Measurements from ENCODE around the gene IRF9.

IRF9 gene

GRCh38 chr14:24162093-24162492 lies 1.0 kb downstream of the IRF9 start:
- no peak for TF ChIP-seq CTCF (IDR thresholded peaks at IDR 0.05; ENCODE audit: extremely low read depth, missing control alignments)
- no peak for DNase-seq (ENCODE audit: low spot score)

- no peak for DNase-seq (ENCODE audit: low spot score)
- TF ChIP-seq CTCF (IDR thresholded peaks at IDR 0.05; ENCODE audit: extremely low read depth, missing control alignments) = no peak
Measured at GRCh38 chr14:24164518-24164991, 3.5 kb downstream of the IRF9 start.

GRCh38 chr14:24165785-24166184 lies 4.7 kb downstream of the IRF9 start:
- no peak for DNase-seq (ENCODE audit: low spot score)
- no peak for TF ChIP-seq CTCF (IDR thresholded peaks at IDR 0.05; ENCODE audit: extremely low read depth, missing control alignments)

GRCh38 chr14:24167469-24168114 lies 6.5 kb downstream of the IRF9 start:
- TF ChIP-seq CTCF (IDR thresholded peaks at IDR 0.05; ENCODE audit: extremely low read depth, missing control alignments) = no peak
- no peak for DNase-seq (ENCODE audit: low spot score)

DNA sequence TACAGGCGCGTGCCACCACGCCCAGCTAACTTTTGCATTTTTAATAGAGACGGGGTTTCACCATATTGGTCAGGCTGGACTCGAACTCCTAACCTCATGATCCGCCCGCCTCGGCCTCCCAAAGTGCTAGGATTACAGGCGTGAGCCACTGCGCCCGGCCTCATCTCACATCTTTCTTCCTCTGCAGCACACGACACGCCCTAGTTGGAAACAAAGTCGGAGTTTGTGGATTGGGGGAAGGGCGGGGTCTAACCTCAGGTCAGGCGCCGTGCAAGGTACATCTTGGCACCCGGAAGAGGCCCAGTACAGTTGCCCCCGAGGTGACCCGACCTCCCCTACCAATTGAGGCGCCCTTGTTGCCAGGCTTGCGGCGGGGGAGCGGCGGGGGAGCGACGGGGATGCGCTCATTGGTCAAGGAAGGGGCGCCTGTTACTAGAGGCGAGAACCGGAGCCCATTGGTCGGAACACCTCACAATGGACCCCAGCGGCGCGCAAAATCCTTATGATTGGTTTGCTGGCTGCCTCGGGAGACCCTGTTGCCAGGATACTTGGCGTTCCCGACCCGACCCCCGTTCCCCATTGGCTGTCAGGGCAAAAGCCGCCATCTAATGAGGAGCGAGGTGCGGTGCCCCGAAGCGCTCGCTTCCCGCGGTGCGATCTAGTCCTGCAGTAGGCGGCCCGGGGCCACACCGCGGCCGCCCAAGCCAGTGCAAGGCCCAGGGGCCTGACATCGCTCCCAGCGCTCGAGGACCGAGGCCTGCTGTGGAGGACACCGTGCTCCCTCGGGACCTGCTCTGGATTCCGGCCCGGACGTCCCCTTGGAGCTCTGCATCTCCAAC lies 10.6 kb downstream of the IRF9 start, which contains the start of gene REC8:
Gene REC8 (plus strand): TSS at position 659 of the 839 bp plus-strand sequence. CDS start 473 bp downstream, outside the sequence.
- DNase-seq (ENCODE audit: low spot score) = peak; percentile 94
- no peak for TF ChIP-seq CTCF (IDR thresholded peaks at IDR 0.05; ENCODE audit: extremely low read depth, missing control alignments)

GRCh38 chr14:24172261-24172860 lies 11.3 kb downstream of the IRF9 start:
- TF ChIP-seq CTCF (IDR thresholded peaks at IDR 0.05; ENCODE audit: extremely low read depth, missing control alignments) = no peak
- no peak for DNase-seq (ENCODE audit: low spot score)

- no peak for DNase-seq (ENCODE audit: low spot score)
- no peak for TF ChIP-seq CTCF (IDR thresholded peaks at IDR 0.05; ENCODE audit: extremely low read depth, missing control alignments)
Measured at GRCh38 chr14:24172871-24173281, 11.8 kb downstream of the IRF9 start.

All from GM20000 (cell line).